ENCODE data around the gene GABBR2.

Gene GABBR2

GRCh38 chr9:98403715-98404114 lies 305.0 kb downstream of the GABBR2 start:
- H3K4me3 ChIP-seq (ENCODE audit: low read depth, low read length), result no peak overlapping the region
- TF ChIP-seq, protein P1, sequence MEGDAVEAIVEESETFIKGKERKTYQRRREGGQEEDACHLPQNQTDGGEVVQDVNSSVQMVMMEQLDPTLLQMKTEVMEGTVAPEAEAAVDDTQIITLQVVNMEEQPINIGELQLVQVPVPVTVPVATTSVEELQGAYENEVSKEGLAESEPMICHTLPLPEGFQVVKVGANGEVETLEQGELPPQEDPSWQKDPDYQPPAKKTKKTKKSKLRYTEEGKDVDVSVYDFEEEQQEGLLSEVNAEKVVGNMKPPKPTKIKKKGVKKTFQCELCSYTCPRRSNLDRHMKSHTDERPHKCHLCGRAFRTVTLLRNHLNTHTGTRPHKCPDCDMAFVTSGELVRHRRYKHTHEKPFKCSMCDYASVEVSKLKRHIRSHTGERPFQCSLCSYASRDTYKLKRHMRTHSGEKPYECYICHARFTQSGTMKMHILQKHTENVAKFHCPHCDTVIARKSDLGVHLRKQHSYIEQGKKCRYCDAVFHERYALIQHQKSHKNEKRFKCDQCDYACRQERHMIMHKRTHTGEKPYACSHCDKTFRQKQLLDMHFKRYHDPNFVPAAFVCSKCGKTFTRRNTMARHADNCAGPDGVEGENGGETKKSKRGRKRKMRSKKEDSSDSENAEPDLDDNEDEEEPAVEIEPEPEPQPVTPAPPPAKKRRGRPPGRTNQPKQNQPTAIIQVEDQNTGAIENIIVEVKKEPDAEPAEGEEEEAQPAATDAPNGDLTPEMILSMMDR (IDR thresholded peaks at IDR 0.05; ENCODE audit: low read depth, low read length), result no peak

GRCh38 chr9:98402019-98402840 lies 306.5 kb downstream of the GABBR2 start:
- no peak overlapping the region for H3K4me3 ChIP-seq (ENCODE audit: low read depth, low read length)
- TF ChIP-seq, protein P1 (IDR thresholded peaks at IDR 0.05; ENCODE audit: low read depth, low read length), result no peak

DNA sequence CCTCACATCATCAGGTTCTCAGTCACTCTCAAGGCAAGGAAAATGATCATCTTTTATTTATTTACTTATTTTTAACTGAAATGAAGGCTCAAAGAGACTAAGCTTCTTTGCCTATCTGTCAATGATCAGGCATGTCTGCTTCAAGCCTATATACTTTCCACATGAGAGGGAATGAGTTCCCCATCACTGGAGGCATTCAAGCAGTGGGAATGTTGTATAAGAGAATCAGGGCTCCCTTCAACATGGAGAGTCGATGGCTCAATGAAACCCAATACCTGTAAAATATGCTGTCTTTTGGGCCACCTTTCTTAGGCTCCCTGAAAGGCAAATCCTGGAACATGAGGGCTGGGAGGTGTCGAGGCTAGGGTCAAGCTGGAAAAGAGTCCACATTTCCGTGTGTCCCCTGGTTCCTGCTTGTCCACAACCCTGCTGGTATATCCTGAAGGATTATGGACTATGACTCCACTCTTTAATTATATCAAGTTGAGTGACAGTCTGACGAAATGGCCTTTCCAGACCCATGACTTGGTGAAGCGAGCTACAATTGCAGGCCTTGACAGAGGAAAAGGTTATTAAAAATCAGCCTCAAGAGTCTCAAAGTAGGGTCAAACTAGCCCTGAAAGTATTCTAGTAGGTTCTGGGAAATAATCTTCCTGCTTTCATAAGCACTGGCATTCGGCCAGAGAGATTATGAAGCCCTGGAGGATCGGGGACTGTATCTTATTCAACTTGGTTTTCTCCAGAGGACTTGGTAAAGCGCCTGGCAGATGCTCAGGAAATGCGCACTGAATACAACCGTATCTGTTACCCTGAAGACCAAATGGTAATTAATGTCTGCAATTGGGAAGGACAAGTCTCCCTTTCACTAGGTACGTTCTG lies 307.4 kb downstream of the GABBR2 start:
- H3K4me3 ChIP-seq (ENCODE audit: low read depth, low read length), result no peak overlapping the region
- TF ChIP-seq, protein P1 (IDR thresholded peaks at IDR 0.05; ENCODE audit: low read depth, low read length), result no peak

- TF ChIP-seq, protein P1 (IDR thresholded peaks at IDR 0.05; ENCODE audit: low read depth, low read length), result no peak; the same call in 1 of the 2 replicates
- no peak overlapping the region for H3K4me3 ChIP-seq (ENCODE audit: low read depth, low read length)
Observed at GRCh38 chr9:98399950-98400683, 308.6 kb downstream of the GABBR2 start.

GRCh38 chr9:98396656-98397055 lies 312.1 kb downstream of the GABBR2 start:
- TF ChIP-seq, protein P1 (IDR thresholded peaks at IDR 0.05; ENCODE audit: low read depth, low read length), result no peak
- no peak overlapping the region for H3K4me3 ChIP-seq (ENCODE audit: low read depth, low read length)

DNA sequence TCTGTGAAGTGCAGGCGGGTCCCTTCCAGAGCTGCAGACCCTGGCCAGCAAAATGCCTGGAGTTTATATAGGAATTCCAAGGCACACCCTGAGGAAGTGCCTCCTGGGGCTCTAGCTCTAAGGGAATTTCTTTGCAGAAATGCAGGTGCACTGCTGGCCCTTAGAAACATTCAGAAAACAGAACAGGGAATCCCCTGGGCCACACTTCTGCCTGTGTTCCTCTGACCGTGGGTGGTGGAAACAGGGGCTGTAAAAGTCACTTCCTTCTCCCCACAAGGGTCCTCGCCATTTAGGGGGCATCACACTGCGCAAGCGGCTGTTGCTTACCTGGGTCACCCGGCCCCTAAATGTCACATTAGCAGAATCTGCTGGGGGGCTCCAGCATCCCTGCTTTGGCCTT lies 312.5 kb downstream of the GABBR2 start:
- TF ChIP-seq, protein P1 (IDR thresholded peaks at IDR 0.05; ENCODE audit: low read depth, low read length), result no peak
- H3K4me3 ChIP-seq (ENCODE audit: low read depth, low read length), result no peak overlapping the region
